NCI-H2196 treated with DMSO at 0.1 percent for 48 hours (cell line): ENCODE data around the gene DLGAP4.
"Not testable (repeated sequence)": the region's sequence is repeated elsewhere in the genome, so short reads cannot be mapped to it uniquely, and the experiment has no call there.

Experiments
- DNase-seq: peaks from one replicate; lab custom pipeline; 2025; ENCODE audit not compliant: unreplicated experiment; lab: John Stamatoyannopoulos, UW

The DLGAP4 gene

DNA sequence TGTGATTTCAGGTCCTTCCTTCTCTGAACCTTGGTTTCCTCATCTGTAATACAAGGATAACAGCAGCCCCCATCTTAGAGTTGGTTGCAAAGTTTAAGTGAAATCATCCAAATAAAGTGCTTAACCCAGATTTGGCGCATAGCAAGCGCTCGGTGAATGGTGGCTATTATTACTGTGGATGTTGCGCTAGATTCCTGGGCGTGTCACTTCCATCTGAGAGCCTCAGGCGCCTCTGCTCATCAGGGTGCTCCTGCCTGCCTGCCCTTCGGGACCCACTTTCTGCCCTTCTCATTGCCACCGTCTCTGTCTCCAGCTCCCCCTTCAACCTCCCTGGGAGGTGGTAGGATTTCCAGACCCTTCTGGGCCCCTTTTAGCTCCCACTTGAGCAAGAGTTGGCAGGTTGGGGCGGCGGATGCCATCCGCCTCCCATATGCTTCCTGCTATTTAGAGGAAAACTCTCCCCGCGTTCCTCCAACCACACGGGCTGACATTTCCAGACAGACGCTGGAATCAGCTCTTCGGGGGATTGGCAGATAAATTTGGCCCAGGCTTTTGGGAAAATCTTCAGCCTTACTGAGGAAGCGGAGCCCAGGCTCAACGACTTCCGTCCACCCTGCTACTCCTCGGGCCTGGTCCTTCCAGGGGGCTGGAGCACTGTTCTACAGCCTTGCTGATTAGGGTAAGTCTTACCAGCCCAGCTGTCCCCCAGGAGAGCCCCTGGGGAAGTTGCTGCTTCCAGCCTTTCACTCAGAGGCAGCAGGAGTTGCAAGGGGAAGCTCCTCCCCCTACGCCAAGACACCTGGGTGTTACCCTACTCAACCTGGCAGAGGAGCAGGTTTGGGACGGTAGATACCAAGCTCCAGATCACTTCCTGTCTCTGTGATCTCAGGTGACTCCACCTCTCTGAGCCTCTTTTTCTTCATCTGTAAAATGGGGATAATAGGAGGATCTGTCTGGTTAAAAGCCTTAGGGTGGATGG is 71.5 kb downstream of the DLGAP4 start:
- no peak for DNase-seq

- DNase-seq, result no peak
Measured at GRCh38 chr20:36378686-36379085, 72.5 kb downstream of the DLGAP4 start.

GRCh38 chr20:36379914-36380313 is 73.8 kb downstream of the DLGAP4 start:
- not testable (repeated sequence) for DNase-seq

DNA sequence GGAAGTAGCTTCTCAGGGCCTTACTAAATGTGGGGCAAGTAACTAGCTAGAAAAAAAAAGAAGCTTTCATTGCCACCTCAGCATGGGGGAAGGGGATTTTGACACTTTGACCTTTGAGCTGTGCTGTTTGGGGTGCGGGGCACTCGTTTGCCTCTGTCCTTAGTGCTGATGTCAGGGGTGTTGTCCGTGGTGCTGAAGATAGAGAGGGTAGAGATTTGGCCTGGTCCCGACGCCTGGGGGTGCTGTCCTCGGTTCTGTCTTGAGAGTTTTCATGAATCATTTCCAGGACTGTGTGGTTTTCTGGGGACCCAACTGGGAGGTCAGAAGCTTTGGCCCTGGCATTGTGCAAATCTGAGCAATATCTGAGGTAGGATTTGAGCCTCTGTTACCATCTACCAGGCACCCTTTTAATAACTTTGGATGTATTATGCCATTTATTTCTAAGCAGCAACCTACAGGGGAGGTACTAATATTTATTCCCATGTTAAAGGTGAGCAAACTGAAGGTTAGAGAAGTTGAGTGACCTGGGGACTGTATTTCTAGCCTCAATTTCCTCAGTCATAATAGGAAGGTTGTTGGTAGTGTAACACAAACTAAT is 78.0 kb downstream of the DLGAP4 start:
- DNase-seq, result no peak

DNA sequence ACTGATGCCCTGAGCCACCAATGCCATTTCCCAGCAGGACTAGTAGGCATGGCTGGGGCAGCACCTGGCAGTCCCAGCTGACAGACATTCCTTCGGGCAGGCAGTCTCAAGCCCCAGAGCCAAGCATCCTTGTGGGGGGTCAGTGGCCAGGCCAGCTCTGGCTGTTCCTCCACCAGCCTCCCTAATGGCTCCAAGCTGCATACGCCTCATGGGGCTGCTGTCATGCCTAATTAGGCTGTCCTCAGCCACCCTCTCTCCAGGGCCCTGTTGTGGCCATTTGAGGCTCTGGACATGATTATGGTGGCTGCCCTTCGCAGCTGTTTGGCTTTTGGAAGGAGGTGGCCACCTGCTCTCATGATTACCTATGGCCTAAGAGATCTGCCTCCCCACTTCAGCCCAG is 79.4 kb downstream of the DLGAP4 start:
- no peak for DNase-seq

- DNase-seq, result no peak
Measured at GRCh38 chr20:36386236-36386635, 80.1 kb downstream of the DLGAP4 start.

DNA sequence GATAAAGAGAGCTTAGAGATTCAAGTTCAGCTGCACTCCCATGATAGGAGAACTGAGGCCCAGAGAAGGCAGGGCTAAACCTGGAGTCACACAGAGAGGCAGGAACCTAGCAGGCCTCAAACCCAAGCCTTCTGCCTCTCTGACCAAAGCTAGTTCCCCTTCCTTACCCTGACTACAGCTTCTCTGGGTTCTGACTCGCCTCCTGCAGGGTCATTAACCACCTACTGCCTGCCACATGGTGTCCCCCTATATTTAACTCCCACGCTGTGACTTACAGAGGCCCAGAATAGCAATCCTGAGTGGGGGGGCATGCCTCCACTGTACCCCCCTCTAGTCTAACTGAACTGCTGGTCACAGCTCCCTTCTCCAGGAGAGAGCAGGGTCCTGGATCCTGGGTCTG is 84.1 kb downstream of the DLGAP4 start:
- DNase-seq, result no peak

DNA sequence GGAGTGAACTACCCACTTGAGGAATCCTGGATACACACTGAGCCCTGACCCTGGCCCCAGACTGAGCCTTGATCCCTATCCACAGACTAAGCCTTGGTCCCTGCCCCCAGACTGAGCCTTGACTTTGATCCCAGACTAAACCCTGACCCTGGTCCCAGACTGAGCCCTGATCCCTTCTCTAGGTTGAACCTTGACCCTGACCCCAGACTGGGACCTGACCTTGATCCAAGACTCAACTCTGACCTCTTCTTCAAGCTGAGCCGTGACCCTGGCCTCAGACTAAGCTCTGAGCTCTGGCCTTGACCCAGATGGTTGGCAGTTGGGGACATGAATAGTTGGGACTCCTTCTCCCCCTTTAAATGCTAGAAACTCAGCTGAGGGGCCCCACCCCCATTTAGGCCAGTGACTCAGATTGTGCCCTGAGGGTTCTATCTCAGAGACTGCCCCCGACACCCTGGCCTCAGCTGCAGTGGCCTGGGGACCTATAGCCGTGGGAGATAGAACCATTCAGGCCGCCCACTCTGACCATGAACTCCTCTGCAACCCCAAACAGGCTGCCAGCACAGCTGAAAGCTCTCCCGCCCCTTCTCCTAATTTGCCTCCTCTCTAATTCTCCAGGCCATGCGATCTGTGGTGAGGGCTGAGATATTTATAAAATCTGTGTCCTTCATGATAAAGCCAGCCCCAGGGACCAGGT is 84.7 kb downstream of the DLGAP4 start:
- DNase-seq, result no peak

GRCh38 chr20:36391456-36391855 is 85.3 kb downstream of the DLGAP4 start:
- DNase-seq, result no peak

DNA sequence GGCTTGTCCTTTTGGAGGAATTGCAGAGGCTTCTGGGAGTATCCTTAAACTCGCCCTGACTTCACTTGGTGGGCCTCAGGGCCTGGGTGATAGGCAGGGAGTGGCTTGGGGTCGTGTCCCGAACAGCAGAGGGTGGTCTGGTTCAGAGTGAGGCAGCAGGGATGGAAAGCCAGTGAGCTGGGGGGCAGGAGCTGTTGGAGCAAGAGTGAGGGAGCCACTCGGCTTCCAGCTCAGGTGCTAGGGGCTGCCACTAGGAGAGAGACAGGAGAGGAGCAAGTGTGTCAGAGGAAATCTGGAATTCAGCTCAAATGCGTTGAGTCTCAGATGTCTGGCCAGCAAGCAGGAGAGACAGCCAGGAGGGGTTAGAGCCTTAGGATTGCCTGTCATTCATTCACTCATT is 85.8 kb downstream of the DLGAP4 start:
- no peak for DNase-seq

- no peak for DNase-seq
Measured at GRCh38 chr20:36392989-36393388, 86.8 kb downstream of the DLGAP4 start.

- DNase-seq, result no peak
Measured at GRCh38 chr20:36394340-36394965, 88.3 kb downstream of the DLGAP4 start.

GRCh38 chr20:36396340-36396739 is 90.2 kb downstream of the DLGAP4 start:
- DNase-seq, result no peak

- DNase-seq, result no peak
Measured at GRCh38 chr20:36396847-36397630, 90.9 kb downstream of the DLGAP4 start.

DNA sequence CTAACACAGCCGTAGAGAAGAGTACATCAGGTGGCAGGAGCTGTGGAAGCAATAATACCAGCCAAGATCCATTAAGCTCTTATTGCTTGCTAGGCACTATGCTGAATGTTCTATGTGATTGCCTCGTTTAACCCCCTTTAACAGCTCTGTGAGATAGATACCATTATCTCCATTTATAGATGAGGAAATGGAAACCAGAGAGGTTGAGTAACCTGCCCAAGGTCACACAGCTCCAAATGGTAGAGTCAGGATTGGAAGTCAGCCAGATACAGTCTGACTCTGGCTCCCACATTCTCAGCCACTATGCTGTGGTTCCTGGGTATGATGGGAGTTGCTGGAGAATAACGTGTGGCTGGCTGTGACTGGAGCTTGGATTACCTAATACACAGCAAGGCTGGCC is 92.4 kb downstream of the DLGAP4 start:
- no peak for DNase-seq

DNA sequence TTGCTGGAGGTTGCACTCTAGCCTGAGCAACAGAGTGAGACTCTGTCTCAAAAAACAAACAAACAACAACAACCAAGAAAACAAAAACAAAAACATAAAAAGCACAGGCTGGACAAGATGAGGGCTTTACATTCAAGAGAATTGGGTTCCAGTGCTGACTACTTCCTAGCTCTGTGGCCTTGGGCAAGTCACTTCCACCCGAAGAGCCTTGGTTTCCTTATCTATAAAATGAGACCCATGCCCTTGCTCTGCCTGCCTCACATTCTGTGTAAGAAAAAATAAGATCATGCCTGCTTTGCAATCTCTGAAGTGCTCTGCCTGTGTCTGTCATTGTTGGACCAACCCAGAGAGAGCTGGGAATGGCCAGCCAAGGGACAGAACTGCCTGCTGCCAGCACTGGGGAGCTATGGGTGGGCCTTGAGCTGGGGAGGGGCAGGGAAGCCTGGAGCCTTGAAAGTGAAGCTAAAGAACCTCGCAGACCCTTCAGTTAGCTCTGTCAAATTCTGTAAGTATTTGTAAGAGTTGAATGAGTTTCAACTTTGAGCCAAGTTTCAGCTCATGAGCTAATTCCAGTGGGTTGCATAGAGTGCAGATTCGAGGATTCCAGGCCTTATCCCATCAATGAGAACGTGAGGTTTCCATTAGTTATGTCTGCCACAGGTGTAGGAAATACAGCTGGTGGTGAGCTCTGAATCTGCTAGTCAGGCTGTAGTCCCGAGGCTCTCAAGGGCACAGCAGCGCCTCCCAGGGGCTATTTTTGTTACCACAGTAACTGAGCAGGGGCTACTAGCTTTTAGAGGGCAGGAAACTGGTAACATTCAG is 93.2 kb downstream of the DLGAP4 start:
- DNase-seq, result peak; percentile 50

- no peak for DNase-seq
Measured at GRCh38 chr20:36399969-36400545, 93.9 kb downstream of the DLGAP4 start.

DNA sequence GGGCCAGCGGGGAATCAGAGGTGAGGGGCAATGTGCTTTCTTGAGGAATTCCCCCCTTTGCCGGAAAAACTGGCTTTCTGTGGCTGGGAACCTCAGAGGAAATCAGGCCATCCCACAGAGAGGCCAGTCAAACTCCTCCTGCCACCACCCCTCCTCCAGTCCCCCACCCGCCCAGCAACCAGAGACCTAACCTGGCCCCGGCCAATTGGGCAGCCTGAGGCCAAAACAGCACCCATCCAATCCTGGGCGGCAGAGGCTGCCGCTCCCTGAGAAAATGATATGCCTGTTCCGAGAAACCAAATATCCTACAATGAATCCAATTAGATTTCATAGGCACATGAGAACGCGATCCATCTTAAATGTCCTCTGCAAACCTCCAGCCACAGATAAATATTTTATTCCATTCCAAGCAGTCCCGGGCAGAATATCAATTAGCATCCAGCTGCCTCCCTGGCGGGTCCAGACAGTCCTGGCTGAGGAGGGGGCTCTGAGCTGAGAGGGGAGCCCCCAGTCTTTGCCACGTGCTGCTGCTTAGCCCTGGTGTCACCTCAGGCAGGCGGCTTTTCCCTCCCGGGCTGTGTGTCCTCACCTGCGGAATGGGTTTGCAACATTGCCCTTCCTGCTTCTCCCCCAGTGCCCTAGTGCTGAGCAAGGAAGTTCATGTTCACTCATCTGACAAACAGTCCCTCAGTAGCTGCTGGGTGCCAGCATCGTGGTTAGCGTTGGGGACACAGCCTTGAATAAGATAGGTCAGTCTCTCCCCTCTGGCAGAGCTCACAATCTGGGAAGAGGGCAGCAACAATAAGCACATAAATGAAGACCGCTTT is 95.0 kb downstream of the DLGAP4 start:
- DNase-seq, result no peak
